NCI-H1092 treated with DMSO at 0.1 percent for 48 hours (cell line): ENCODE results near the gene TTC33.
"Not testable (repeated sequence)": the region's sequence is repeated elsewhere in the genome, so short reads cannot be mapped to it uniquely, and the experiment has no call there.

Experiments used
- DNase-seq: peaks from one replicate; lab custom pipeline; 2025; lab: John Stamatoyannopoulos, UW

TTC33 gene

DNA sequence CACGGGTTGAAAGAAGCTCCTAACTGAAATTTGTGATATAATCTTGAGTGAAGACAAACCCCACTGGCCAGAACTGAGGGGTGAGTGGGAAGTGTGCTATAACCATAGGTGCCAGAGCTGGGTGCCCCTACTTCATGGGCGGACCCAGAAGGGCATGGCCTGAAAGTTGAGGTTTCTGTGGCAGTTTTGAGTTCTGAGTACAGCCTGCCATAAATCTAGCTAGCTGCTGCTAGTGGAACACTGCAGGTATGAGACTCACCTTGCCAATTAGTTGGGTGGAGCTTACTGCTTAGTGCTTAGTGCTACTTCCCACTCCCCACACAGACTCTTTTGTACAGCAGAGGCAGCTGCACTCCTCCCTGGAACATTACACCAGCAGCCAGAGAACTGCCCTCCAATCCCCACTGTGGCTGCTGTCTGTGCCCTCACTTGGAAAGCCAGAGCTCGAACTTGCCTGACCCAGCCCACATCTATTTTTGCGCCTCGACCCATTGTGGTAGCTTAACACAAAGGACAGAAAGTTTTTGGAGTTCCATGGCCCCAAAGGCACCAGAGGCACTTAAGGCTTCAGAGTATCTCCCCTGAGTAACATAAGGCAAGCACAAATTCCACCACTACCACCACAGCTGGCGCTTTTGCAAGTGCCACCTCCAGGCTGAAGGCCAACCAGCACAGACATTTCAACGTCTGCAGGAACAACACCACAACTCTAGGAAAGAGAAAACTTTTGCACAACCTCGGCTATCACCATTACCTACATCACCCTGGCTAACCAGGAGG is 103.1 kb downstream of the TTC33 start:
- no peak for DNase-seq

DNA sequence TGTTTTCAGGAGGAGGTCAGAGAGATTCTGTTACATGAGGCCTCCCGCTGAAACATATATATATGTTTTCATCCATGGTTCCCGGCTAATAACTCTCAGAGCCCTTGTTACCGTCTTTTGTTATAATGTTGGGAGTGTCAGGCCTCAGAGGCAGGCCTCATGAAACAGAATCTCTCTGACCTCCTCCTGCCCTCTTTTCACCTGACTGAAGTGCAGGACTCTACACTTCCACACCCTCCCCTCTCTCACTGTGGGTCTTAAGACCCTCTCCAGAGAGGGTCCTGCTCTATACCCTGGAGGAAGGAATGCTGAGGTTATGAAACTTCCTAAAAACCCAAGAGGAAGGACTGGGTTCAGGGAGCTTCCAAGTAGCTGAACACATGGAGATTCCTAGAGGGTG is 104.6 kb downstream of the TTC33 start:
- DNase-seq: no peak

DNA sequence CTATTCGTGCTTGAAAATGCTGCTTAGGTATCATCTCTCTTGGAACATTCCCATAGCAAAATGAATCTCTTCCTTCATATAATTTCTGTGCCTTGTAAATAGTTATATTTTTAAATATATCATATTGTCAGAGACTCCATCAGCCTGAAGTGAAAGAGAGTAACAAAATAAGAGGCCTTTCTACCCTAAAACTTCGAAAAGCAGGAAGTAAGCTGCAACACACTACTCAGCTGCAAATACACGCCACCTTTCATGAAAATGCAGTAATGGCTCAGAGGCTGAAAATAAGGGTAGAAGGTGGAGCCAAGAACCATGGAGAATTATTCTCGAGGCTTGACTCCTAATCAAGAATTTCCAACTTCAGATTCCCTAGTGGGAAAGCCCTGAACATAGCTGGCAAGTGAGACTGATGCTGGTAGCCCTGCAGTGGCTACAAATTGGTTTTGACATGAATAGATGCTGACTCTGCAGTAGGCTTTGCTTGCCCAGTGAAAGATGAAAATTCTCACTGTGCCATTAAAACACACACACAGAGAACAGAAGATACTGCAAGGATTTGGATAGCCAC is 106.2 kb downstream of the TTC33 start:
- DNase-seq: no peak

DNA sequence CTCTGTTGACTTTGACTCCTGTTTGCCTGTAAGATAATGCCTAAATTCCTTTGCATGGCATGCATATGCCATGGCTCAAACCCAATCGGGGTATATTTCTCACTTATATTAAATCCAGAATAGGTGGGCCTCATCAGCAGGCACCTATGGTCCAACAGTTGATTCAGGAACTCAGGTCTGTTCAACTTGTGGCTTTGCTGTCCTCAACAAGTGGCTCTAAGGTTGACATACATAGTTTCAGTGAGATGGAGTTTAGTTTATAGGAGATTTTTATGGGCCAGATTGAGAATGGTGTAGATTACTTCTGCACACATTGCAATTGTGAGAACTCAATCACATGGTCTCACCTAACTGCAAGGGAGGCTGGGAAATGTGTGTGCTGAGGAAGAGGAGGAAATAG is 107.6 kb downstream of the TTC33 start:
- no peak for DNase-seq

DNA sequence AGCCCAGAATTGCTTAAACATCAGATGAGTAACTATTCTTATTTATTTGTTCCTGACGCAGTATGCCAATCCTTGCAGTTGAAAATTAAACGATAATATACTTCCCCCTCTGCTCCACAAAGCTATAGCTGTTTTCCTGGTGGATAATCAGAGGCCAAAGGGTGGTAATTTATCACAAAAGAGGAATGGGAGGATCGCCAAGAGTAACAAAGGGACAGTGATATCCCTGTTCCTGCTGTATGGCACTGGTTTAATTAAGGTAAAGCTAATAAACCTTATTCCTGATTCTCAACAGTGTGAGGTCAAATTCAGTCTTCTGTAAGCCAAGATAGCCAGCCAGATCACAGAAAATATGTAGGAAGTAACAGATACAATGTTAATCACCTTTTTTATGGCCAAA is 109.5 kb downstream of the TTC33 start:
- no peak for DNase-seq

DNA sequence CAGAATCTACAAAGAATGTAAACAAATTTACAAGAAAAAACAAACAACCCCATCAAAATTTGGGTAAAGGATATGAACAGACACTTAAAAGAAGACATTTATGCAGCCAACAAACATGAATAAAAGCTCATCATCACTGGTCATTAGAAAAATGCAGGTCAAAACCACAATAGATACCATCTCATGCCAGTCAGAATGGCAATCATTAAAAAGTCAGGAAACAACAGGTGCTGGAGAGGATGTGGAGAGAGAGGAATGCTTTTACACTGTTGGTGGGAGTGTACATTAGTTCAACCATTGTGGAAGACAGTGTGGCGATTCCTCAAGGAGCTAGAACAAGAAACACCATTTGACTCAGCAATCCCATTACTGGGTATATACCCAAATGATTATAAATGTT is 116.2 kb downstream of the TTC33 start:
- DNase-seq: not testable (repeated sequence)

DNA sequence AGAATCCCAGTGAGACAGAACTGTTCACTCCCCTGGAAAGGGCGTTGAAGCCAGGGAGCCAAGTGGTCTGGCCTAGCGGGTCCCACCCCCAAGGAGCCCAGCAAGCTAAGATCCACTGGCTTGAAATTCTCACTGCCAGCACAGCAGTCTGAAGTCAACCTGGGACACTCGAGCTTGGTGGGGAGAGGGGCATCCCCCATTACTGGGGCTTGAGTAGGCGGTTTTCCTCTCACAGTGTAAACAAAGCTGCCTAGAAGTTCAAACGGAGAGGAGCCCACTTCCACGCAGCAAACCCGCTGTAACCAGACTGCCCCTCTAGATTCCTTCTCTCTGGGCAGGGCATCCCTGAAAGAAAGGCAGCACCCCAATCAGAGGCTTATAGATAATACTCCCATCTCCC is 121.2 kb downstream of the TTC33 start:
- no peak for DNase-seq

DNA sequence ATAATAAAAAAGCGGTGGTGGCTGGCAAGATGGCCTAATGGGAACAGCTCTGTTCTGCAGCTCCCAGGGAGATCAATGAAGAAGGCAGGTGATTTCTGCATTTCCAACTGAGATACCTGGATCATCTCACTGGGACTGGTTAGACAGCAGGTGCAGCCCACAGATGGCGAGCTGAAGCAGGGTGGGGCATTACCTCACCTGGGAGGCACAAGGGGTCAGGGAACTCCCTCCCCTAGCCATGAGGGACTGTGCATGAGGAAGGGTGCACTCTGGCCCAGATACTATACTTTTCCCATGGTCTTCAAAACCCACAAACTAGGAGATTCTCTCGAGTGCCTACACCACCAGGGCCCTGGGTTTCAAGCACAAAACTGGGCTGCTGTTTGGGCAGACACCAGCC is 121.6 kb downstream of the TTC33 start:
- no peak for DNase-seq

DNA sequence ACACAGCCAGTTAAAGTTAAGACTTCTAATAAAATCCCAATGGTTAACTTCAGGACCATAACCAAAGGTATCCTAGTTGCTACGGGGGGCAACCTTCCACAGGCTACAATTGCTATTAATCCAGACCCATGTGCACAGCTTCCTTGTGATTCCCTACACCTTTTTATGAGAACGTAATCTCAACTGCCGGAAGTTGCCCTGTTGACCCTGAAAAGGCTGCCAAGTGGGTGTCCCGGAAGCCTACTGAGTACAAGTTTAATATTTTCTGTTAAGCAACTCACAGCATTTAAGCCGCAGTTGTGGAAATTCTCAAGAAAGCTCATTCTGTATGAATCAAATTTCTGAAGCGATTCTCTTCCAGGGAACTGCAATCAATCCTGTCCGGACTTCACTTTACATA is 124.5 kb downstream of the TTC33 start:
- no peak for DNase-seq

DNA sequence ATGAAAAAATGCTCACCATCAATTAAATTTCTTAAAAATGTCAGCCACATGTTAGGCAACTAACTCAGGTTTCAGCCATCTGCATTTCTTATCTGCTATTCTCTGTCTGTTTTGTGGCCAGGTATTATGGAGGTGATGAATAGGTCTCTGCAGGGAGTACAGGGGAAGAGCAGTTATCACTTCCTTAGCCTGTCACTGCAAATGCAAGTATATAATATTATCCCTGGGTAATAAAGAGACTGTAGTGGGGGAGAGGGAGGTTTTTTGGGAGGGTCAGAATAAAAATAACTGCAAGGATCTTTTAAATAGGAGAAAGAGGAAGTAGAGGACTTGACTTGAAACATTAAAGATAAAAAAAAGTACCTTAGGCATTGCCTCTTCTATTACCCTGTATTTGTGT is 125.6 kb downstream of the TTC33 start:
- DNase-seq: no peak

DNA sequence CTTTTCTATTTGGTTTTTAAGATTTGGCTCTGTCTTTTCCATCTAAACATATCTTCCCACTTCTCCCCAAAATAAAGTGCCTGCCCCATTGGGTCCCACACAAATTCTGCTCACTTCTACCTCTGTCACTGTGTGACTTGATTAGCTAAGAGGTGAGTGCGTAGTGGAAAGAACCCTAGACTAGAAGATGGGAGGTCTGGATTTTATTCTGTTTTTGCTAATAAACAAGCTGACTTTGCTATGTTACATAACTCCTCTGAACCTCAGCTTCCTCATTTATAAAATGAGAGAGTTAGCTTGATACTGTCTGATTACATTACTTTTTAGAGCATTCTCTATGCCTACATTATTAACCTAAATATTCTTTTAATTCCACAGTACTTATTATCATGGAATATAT is 127.4 kb downstream of the TTC33 start:
- DNase-seq: no peak

DNA sequence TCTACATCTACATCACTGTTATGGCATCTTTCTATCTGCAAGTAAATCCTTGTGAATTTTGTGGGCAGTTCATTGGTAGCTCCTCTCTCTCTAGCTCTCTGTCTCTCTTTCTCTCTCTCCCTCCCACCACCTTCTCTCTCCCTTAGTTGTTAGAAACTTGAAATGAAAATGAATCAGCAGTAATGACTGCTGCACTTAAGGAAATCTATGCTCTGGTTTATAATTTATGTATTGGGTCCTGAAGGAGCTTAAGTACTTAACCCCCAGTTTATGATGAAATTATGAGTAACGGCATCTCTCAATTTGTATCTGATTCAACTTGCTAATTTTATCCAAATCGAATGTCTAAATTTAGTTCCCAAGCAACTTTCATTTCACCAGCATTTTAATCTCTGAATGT is 128.1 kb downstream of the TTC33 start:
- no peak for DNase-seq

DNA sequence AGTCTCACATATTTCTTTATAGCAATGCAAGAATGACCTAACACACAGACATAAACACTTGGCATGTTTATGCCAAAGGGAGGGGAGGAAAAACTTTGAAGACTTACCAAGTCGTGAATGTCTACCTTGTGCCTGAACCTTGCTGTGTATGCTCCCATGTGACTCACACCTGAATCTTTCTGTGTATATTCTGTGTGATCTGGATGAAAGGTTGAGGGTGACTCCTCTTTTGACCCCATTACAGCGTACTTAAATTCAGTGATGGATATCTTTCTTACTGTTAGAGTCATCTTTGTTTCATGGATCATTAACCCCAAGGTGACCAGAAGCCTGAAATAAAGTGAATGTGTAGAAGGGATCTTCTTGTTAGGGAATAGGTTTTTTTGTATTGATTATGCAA is 129.0 kb downstream of the TTC33 start:
- DNase-seq: no peak

DNA sequence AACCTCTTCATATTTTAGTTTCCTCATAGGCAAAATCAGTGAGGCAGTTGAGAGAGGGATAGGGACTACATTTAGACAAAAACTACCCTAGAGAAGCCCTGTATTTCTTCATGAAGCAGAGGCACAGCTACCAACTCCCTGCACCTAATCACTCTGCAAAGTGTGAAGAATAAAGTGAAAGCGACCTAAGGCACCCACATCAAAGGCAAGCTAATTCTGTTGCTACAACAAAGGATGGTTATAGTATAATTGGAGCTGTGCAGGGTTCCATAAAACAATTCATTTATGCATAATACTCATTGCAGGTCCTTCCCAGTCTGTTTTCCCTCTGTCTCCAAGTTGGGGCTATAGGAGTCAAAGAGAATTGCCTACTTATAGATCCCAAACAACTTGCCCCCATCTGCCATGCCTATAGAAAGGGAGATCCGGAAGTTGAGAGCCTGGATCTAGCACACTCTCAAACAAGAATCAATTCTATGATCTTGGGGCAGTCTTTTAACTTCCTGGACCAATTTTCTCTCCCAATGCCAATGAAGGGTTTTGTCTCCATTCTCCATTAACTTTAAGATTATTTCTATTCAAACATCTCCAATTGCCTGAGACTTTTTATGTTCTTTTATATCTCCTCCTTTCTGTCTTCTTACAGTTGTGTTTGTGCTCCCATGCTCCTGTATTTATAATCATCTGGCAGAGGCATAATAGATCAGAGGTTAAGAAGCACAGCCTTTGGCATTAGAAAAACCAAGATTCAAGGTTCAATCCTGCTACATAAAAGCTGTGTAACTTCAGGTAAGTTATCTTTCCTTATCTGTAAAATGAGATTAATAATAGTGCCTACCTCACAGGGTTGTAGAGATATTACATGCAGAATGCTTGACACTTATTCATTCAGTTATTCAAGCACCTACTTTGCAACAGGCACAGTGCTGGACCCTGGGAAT is 132.0 kb downstream of the TTC33 start:
- no peak for DNase-seq

DNA sequence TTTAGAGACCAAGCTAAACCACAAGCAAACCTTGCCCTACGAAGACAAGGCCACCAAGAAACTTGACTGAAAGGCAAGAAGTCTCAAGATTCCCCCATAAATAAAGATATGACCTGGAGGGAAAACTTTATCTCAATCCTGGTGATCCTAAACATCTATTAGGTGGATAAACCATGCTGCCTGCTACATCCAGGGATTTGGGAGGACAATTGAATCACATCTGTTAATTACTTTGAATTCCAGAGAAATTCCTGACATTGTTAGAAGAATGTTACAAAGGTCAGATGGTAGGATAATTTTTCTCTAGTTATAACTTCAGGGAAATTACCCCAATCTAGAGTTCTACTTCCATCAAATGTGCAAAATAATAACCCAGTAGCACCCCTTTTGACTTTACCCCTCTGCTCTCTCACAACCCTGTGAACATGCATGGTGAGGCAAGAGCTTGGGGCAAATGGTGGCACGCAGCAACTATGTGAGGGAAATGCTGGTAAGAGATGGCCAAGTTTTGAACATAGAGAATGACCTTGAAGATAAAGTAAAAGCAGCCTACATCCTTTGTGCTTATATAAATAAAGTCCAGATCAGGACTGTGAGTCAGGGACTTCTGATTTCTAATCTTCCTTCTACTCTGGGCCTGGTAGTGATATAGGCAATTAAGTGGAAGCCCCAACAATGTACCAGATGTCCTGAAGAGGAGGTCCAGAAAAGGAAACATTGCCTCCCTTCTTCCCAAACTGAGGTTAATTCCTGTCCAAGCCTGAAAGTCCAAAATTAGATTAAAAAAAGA is 133.1 kb downstream of the TTC33 start:
- no peak for DNase-seq

DNA sequence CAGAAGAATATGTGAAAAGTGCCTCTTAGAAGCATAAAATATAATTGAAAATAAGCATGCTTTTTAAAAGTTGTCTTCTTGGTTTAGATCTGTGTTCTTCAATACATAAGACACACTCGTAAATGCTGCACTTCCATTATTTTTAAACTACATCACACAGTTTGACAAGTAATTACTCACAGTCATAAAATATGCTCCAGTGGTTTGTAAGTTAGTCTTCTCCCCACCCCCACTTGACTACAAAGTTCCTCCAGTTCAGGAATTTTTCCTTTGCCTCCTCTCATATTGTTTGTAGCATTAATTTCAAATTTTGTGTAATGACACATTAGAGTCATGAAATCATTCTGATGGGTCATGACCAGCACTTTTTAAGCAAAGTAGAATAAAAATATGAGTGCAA is 136.3 kb downstream of the TTC33 start:
- DNase-seq: no peak

DNA sequence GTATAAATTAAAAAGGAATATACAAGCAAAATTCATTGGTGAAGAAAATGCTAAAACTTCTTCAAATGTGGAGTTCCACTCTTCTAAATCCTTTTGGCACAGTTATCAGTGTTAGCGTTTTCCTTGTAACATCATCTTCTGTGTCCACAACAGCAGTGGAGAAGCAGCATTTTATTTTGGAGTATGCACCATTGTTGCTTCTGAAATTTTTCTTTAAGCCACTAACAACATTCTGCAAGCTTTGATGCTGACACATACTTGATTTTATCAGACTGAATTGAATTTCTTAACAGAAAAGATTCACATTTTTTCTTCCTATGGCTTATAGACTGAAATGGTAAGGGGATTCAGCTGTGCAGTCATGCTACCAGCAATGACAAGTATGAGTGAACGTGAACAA is 136.8 kb downstream of the TTC33 start:
- no peak for DNase-seq

DNA sequence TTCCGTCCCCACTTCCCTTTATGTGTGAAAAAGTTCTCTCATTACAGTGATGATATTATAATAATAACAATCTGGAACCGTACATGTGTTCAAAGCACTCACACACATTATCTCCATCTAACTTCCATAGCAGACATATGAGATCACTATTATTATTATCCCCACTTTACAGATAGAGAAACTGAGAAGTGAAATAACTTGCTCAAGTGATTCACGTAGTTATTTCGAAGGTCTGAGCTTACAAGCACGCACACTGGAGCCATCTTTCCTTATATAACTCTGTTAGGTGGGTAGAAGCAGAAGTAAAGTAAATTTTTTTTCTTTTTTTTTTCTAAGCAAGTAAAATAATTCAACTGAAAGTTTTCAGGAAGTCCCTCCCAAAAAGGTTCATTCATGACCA is 139.0 kb downstream of the TTC33 start:
- DNase-seq: no peak

DNA sequence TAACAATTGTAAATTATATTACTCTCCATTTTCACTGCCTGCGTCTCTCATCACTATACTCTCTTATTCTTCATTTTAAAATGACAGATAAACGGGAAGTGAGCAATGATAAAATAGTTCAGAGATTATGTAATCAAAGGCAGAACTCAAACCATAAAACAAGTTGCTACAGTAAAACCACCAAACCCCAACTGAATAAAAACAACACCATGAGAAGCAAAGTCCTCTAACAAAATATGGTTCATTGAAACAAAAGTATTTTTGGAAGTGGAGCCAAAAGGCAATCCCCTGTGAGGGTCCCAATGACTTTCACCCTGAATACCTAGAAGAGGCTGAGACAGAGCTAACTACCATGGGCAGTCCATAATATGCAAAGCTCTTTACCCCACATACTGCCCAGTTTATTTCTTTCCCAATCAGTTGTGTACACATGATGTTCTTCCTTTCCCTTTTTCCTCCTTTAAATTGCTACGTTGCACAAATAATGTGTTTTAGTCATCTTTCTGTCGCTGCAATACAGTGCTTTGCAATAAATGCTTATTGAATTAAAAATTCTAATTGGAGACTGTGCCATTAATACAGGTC is 140.1 kb downstream of the TTC33 start:
- DNase-seq: no peak

DNA sequence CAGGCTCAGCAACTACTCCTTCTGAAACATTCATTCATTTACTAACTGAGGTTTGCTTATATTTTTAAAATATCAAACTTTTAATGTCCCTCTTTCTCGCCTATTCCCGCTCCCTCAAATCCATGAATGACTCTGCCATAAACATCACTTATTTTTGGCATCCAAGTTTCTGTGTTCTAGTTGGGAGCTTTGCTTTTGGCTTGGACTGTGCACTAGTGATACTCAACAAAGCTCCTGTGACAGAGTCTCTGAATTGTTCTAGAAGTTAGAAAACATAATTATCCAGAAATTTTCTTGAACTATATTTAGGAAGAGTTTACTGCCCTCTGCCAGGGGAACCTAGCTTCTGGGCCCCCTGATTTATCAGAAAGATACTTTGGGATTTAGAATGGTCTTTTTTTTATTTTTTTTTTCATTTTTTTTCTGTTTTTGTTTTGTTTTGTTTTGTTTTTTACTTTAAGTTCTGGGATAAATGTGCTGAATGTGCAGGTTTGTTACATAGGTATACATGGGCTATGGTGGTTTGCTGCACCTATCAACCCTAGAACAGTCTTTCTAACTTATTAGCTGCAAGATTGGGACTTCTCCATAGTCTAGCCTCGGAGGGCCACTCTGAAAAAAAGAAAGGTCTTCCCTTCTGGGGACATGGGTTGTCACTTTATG is 140.7 kb downstream of the TTC33 start:
- DNase-seq: no peak

DNA sequence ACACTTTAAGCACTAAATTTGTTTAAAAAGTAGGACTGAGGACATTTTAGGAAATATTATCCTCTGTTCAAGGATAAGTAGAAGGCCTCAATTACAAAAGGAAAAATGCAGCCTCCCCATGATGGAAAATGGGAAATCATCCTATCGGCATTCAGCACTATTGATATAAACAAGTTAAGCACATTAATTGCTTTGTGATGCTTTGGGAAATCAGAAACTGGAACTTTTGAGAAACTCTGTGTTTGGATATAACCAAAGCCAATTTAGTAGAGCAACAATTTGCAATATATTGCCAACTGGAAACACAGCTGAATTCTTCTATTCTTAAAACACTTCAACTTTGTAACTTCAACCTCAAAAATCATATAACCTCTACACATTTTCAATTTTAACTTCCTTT is 141.3 kb downstream of the TTC33 start:
- no peak for DNase-seq
